GM18870 (cell line): ENCODE data around the gene LRRC27.
"Not testable (repeated sequence)": the region's sequence is repeated elsewhere in the genome, so short reads cannot be mapped to it uniquely, and the experiment has no call there.

Source experiments
- ATAC-seq: cut with Tn5 transposase; IDR thresholded peaks from one replicate; pipeline ENCODE4 v1.9.1; 2021; ENCODE audit warnings: moderate library complexity; ENCODE audit not compliant: unreplicated experiment

Gene LRRC27

GRCh38 chr10:132370426-132371340 lies 38.7 kb downstream of the LRRC27 start:
- no peak for ATAC-seq

- ATAC-seq, result no peak
Observed at GRCh38 chr10:132371641-132372081, 39.7 kb downstream of the LRRC27 start.

- no peak for ATAC-seq
Observed at GRCh38 chr10:132372516-132373095, 40.6 kb downstream of the LRRC27 start.

GRCh38 chr10:132373241-132373955 lies 41.4 kb downstream of the LRRC27 start:
- no peak for ATAC-seq

- ATAC-seq, result no peak
Observed at GRCh38 chr10:132374176-132374575, 42.2 kb downstream of the LRRC27 start.

GRCh38 chr10:132374612-132375011 lies 42.6 kb downstream of the LRRC27 start:
- no peak for ATAC-seq

- no peak for ATAC-seq
Observed at GRCh38 chr10:132375116-132375794, 43.3 kb downstream of the LRRC27 start.

GRCh38 chr10:132375795-132376297 lies 43.9 kb downstream of the LRRC27 start:
- ATAC-seq, result no peak

GRCh38 chr10:132376394-132376851 lies 44.4 kb downstream of the LRRC27 start:
- ATAC-seq, result no peak

- no peak for ATAC-seq
Observed at GRCh38 chr10:132377326-132377725, 45.3 kb downstream of the LRRC27 start.

GRCh38 chr10:132379026-132379425 lies 47.0 kb downstream of the LRRC27 start:
- ATAC-seq, result not testable (repeated sequence)

GRCh38 chr10:132380986-132381385 lies 49.0 kb downstream of the LRRC27 start:
- ATAC-seq, result not testable (repeated sequence)

- no peak for ATAC-seq
Observed at GRCh38 chr10:132381741-132382140, 49.7 kb downstream of the LRRC27 start.

GRCh38 chr10:132382231-132382922 lies 50.4 kb downstream of the LRRC27 start:
- ATAC-seq, result no peak

GRCh38 chr10:132383101-132383500 lies 51.1 kb downstream of the LRRC27 start:
- no peak for ATAC-seq

- no peak for ATAC-seq
Observed at GRCh38 chr10:132383751-132384196, 51.8 kb downstream of the LRRC27 start.

GRCh38 chr10:132384618-132385388 lies 52.8 kb downstream of the LRRC27 start:
- no peak for ATAC-seq

- no peak for ATAC-seq
Observed at GRCh38 chr10:132385389-132385667, 53.3 kb downstream of the LRRC27 start.

- ATAC-seq, result no peak
Observed at GRCh38 chr10:132385721-132386418, 53.9 kb downstream of the LRRC27 start.
